Epithelial cell of esophagus (primary cell): ENCODE results near the gene LCP2.

ENCODE experiments used
- DNase-seq: peaks from one replicate; pipeline ENCODE4 v3.0.0; 2010; ENCODE audit warnings: low read depth
- H3K4me3 ChIP-seq: 2 replicates; pipeline ENCODE4 v1.5.1; 2011; ENCODE audit warnings: mild to moderate bottlenecking, low read length, control low read depth
- TF ChIP-seq, protein P1 (sequence below): IDR thresholded peaks from 2 replicates; pipeline ENCODE4 v1.5.1; 2011; ENCODE audit warnings: low read depth, mild to moderate bottlenecking, low read length, control low read depth, inconsistent platforms; ENCODE audit not compliant: insufficient read depth; ENCODE audit errors: missing control alignments

LCP2 gene

DNA sequence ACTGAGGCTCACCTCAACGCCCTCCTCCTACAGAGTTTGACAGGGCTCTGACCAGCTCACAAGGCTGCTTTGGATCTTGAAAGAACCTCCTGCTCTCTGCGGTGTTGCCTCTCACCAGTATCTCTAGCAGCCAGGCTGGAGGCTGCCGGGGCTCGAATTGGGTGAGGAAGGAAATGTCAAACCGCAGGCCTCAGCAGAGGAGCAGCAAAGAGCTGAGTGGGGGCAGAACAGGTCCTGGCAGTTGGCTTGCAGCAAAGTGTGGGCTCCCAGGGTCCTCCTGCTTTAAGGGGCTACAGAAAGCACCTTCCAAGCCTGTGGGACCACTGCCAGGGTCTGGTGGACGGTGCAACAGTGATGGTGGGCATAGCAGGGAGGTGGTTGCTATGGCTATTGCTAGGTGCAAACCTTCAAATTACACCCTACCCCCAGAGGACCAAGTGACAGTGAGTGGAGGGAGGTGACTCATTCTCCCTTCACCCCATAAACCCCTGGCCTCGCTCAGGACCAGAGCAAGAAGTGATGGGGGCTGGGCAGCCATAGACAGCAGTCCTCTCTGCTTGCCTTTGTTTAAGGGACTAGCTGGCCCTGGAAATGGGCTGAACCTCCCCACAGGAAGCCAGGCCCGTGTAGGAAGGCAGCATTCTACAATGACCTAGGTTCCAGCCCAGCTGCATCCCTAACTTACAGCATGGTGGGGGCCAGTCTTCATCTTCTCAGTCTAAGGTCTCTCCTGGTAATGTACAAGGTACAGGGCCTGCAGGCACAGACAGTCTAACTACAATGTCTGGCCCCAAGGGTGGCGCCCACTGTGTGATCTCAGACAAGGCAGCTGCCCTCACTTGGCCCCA lies 18.7 kb downstream of the LCP2 start:
- H3K4me3 ChIP-seq = no peak overlapping the region
- no peak for DNase-seq
- TF ChIP-seq, protein P1, sequence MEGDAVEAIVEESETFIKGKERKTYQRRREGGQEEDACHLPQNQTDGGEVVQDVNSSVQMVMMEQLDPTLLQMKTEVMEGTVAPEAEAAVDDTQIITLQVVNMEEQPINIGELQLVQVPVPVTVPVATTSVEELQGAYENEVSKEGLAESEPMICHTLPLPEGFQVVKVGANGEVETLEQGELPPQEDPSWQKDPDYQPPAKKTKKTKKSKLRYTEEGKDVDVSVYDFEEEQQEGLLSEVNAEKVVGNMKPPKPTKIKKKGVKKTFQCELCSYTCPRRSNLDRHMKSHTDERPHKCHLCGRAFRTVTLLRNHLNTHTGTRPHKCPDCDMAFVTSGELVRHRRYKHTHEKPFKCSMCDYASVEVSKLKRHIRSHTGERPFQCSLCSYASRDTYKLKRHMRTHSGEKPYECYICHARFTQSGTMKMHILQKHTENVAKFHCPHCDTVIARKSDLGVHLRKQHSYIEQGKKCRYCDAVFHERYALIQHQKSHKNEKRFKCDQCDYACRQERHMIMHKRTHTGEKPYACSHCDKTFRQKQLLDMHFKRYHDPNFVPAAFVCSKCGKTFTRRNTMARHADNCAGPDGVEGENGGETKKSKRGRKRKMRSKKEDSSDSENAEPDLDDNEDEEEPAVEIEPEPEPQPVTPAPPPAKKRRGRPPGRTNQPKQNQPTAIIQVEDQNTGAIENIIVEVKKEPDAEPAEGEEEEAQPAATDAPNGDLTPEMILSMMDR = no peak

DNA sequence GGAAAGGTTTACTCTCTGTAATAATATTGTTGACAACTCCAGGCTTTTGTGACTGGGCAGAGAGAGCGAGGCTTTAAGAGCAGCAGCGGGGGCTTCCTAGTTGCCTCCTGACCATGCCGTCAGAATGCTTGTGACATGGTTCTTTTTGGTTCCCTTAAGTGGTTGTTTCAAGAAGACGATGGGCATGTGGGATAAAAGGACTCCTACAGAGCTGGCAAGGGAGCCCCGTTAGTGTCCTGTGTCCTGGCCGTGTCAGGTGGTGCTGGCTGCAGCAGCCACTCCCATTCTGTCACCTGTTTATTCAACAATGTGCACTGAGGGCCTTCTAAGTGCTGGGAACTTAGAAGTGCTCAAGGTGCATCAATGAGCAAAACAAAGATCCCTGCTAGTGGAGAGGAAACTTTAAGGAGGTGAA lies 19.7 kb downstream of the LCP2 start:
- no peak overlapping the region for H3K4me3 ChIP-seq
- TF ChIP-seq, protein P1 = no peak
- no peak for DNase-seq

DNA sequence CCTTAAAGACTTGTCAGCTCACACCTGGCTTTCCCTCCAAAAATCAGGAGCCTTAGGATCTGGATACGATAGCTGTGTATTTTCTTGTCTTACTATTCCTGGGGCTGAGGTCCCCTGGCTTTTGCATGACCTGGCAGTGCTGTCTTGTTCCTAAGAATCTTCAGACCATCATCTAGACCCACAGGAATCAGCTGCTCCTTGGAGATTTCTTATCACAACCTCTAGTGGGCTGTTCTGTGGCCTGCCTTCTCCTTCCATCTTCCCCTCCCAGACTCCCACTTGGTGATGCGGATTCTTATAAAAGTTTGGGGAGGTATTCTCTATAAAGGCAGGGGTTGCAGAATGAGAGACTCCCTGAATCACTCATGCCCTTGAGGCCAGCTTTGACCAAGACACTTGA lies 21.4 kb downstream of the LCP2 start:
- H3K4me3 ChIP-seq = no peak overlapping the region
- TF ChIP-seq, protein P1 = no peak
- no peak for DNase-seq

DNA sequence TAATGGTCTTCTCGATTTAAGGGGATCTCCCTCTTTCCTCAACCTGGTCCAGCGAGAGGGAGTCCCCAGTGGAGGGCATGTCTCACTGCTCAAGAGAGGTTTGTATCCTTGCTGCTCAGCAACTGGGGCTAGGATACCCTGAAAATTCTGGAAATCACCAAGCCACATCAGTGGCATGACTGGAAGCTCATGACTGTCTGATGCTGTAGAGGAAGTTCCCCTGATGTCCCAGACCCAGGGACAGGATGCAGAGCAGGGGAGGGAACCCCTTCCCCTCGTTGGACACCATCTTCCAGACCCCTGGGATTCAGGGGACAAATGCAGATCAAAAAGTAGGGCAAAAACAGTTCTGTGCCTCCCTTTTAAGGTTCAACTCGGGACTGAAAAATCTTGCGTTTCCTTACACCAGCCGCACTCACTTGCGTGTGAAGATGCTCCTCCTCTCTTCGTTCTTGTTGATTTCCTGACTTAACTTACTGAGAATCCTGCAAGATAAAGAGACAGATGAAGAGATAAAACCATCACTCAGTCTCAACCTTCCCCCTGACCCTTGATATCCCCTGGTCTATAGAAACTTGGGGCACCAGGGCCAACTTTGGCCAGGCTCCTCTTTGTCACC lies 22.1 kb downstream of the LCP2 start:
- DNase-seq = no peak
- TF ChIP-seq, protein P1 = no peak
- no peak overlapping the region for H3K4me3 ChIP-seq

DNA sequence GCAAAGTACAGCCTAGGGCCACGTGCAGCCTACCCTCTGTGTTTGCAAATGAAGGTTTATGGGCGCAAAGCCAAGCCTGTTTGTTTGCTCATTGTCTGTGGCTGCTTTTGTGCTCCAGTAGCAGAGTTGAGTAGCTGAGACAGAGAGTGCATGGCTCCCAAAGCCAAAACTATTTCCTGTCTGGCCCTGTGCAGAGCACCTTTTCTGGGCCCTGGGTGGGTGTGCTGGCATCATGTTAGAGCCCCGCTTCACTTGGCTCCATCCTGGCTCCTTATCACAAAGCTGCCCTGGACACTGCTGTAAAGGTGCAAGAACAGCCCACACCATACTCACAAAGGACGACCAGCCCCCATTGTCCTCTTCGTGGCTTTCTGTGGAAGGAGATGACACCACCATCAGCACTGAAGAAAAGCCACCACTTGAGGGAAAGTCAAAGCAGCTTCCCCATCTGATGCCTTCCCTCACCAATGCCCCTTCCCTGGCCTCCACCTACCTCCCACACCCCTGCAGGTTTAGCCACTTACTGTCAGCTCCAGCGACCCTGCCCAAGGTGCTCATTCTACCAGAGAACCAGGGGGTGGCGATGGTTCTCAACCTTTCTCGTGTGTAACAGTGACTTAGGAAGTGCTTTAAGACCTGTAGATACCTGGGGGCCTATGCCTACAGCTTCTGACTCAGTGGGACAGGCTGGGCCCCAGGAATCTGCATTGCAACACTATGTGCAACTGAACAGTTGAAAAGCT lies 23.4 kb downstream of the LCP2 start:
- no peak overlapping the region for H3K4me3 ChIP-seq
- DNase-seq = peak; percentile 44
- TF ChIP-seq, protein P1 = no peak

DNA sequence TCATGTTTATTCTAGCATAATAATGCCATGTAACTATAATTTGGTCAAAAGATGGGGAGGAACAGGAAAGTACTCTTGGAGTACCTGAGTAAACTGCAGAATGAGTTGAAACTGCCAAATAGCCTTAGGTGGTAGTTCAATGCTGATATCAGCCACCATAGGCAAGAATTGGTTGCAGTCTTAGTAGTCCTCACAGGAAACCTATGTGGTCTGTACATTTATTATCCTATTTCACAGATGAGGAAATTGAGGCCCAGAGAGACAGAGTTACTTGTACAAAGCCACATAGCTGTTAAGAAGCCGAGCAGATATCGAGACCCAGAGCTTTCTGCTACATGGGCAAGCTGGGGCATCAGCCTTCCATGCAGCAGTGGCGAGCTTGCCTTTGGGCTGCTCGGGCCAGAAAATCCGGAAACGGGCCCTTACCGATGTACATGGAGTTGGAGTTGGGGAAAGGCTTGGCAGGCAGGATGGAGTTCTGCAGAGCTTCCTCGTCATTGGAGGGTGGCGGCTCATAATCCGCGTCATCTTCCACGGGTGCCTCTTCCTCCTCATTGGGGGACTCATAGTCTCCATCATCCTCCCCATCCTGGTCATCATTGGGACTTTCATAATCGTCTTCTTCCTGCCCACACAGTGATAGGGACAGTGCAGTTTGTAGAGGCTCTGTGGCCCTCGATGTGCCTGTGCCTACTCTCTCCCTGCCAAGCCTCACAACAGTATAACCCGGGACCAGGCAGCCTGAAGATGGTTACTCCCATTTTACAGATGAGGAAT lies 27.1 kb downstream of the LCP2 start:
- DNase-seq = no peak
- H3K4me3 ChIP-seq = no peak overlapping the region
- TF ChIP-seq, protein P1 = no peak
